HCT116 (cell line): Measurements from ENCODE around the gene TMF1. TPM values are rescaled to one million over a fixed set of nuclear protein-coding genes. Genes with fewer than 3 reads are reported as not detected.

Experiments used
- ATAC-seq: fragments of 200-7000 bp; cut with Tn5 transposase; 2 replicates; pipeline ENCODE4 v1.9.1; 2020; ENCODE audit warnings: mild to moderate bottlenecking, moderate library complexity
- BruUV-seq: library from RNA; stranded (reverse); fragments of 400-500 nt; replicated peaks from 2 replicates; lab custom pipeline; 2021; lab: Mats Ljungman, UMichigan
- CTCF ChIA-PET: fragments of 300-600 bp; sonication (Branson Sonifier 250); formaldehyde crosslinking; loops from one replicate; lab custom pipeline; 2021; ENCODE audit warnings: antibody characterized with exemption; lab: Charles Lee
- POLR2A ChIA-PET: fragments of 300-600, 350-600 bp; sonication (Branson Sonifier 250); formaldehyde crosslinking; loops from one replicate; lab custom pipeline; 2021; ENCODE audit warnings: antibody characterized with exemption; lab: Charles Lee
- RAD21 ChIA-PET, 2 experiments: fragments of 300-600 bp; sonication (Branson Sonifier 250); formaldehyde crosslinking; loops; one replicate each; lab custom pipeline; 2023; ENCODE audit warnings: low total read pairs in 2 of 2; ENCODE audit not compliant: uncharacterized antibody in 2 of 2, unreplicated experiment in 2 of 2, low non-redundant PET in 1 of 2; lab: Charles Lee
- DNase-seq: peaks from one replicate; pipeline ENCODE4 v3.0.0-alpha.2; 2010; ENCODE audit warnings: low read depth, low spot score
- H2AFZ ChIP-seq: fragments of 200-600 bp; shearing (Covaris generic), sonication (generic); 2 replicates; pipeline ENCODE4 v1.6.1; 2017; ENCODE audit warnings: low read depth, mixed run types, mixed read lengths, antibody characterized with exemption, low read length; ENCODE audit not compliant: poor library complexity, severe bottlenecking
- H3K27ac ChIP-seq: 2 replicates; pipeline ENCODE4 v1.5.1; 2012; ENCODE audit warnings: low read depth, low read length
- H3K27me3 ChIP-seq: fragments of 200-600 bp; sonication (generic); 2 replicates; pipeline ENCODE4 v1.6.1; 2016; ENCODE audit warnings: mixed run types, low read length, mixed read lengths; ENCODE audit not compliant: insufficient read depth
- H3K36me3 ChIP-seq, 2 experiments: fragments of 200-500 bp in 1 of 2; fragments of 200-600 bp in 1 of 2; sonication (Bioruptor generic) in 1 of 2; sonication (generic) in 1 of 2; 2 replicates each; pipeline versions ENCODE4 v1.5.1 to v1.6.1; 2014 to 2016; ENCODE audit warnings: low read length in 2 of 2, inconsistent platforms in 1 of 2, mixed read lengths in 1 of 2, mixed run types in 1 of 2; ENCODE audit not compliant: insufficient read depth in 2 of 2, control insufficient read depth in 1 of 2
- H3K4me1 ChIP-seq, 2 experiments: fragments of 200-600 bp in 1 of 2; sonication (generic) in 1 of 2; 2 replicates each; pipeline versions ENCODE4 v1.5.1 to v1.6.1; 2012 to 2017; ENCODE audit warnings: low read length in 2 of 2, inconsistent platforms in 1 of 2, mild to moderate bottlenecking in 1 of 2, mixed read lengths in 1 of 2, mixed run types in 1 of 2, moderate library complexity in 1 of 2; ENCODE audit not compliant: insufficient read depth in 2 of 2, control insufficient read depth in 1 of 2
- H3K4me2 ChIP-seq: fragments of 200-600 bp; sonication (generic); 2 replicates; pipeline ENCODE4 v1.6.1; 2017; ENCODE audit warnings: mixed run types, low read length, mixed read lengths
- H3K4me3 ChIP-seq, 2 experiments: fragments of 200-600 bp in 1 of 2; sonication (generic) in 1 of 2; replicated peaks in 1 of 2; 2 replicates each; pipeline ENCODE4 v1.5.1; 2011 to 2016; ENCODE audit warnings: low read length in 2 of 2, control low read depth in 1 of 2, low read depth in 1 of 2, mild to moderate bottlenecking in 1 of 2, mixed read lengths in 1 of 2, mixed run types in 1 of 2
- H3K79me2 ChIP-seq: fragments of 200-600 bp; sonication (generic); 2 replicates; pipeline ENCODE4 v1.6.1; 2017; ENCODE audit warnings: mild to moderate bottlenecking, mixed run types, low read length, moderate library complexity, mixed read lengths; ENCODE audit not compliant: insufficient read depth
- H3K9ac ChIP-seq: fragments of 200-600 bp; sonication (generic); 2 replicates; pipeline ENCODE4 v1.6.1; 2016; ENCODE audit warnings: low read length, mixed read lengths
- H3K9me2 ChIP-seq: fragments of 200-600 bp; sonication (generic), shearing (Covaris generic); 2 replicates; pipeline ENCODE4 v1.6.1; 2017; ENCODE audit warnings: mixed run types, mild to moderate bottlenecking, moderate library complexity; ENCODE audit not compliant: insufficient read depth
- H3K9me3 ChIP-seq, 2 experiments: fragments of 200-500 bp in 1 of 2; fragments of 200-600 bp in 1 of 2; sonication (Bioruptor generic) in 1 of 2; sonication (generic) in 1 of 2; 2 replicates each; pipeline ENCODE4 v1.6.1; 2014 to 2017; ENCODE audit warnings: low read length in 2 of 2, mixed read lengths in 2 of 2, inconsistent platforms in 1 of 2, low read depth in 1 of 2, mild to moderate bottlenecking in 1 of 2, mixed run types in 1 of 2, moderate library complexity in 1 of 2; ENCODE audit not compliant: control insufficient read depth in 1 of 2, insufficient read depth in 1 of 2
- H4K20me1 ChIP-seq: fragments of 200-600 bp; sonication (generic), shearing (Covaris generic); 2 replicates; pipeline ENCODE4 v1.6.1; 2017; ENCODE audit warnings: mixed run types, mild to moderate bottlenecking, moderate library complexity; ENCODE audit not compliant: insufficient read depth
- ATF3 ChIP-seq: IDR thresholded peaks from 2 replicates; pipeline ENCODE4 v1.6.1; 2012
- CBX3 ChIP-seq: IDR thresholded peaks from 2 replicates; pipeline ENCODE4 v1.6.1; 2012; ENCODE audit warnings: low read depth
- CEBPB ChIP-seq: IDR thresholded peaks from 2 replicates; pipeline ENCODE4 v1.6.1; 2012; ENCODE audit warnings: low read depth
- CTCF ChIP-seq, 3 experiments: fragments of 200-600 bp in 1 of 3; sonication (generic) in 1 of 3; IDR thresholded peaks in 2 of 3; conservative IDR thresholded peaks in 1 of 3; 2 replicates each; pipeline ENCODE4 v1.5.1; 2012 to 2017; ENCODE audit warnings: low read depth in 2 of 3, low read length in 2 of 3, antibody characterized with exemption in 1 of 3, borderline replicate concordance in 1 of 3, control low read depth in 1 of 3, mild to moderate bottlenecking in 1 of 3, mixed read lengths in 1 of 3, mixed run types in 1 of 3, moderate library complexity in 1 of 3; ENCODE audit not compliant: insufficient read depth in 1 of 3
- ELF1 ChIP-seq: IDR thresholded peaks from 2 replicates; pipeline ENCODE4 v1.6.1; 2012; ENCODE audit warnings: low read depth, borderline replicate concordance
- EZH2 ChIP-seq: fragments of 200-600 bp; sonication (generic); IDR thresholded peaks from 2 replicates; pipeline ENCODE4 v1.6.1; 2017; ENCODE audit warnings: antibody characterized with exemption, mixed run types
- EZH2phosphoT487 ChIP-seq: fragments of 200-600 bp; IDR thresholded peaks from 2 replicates; pipeline ENCODE4 v1.6.1; 2018; ENCODE audit warnings: antibody characterized with exemption, borderline replicate concordance
- FOSL1 ChIP-seq: IDR thresholded peaks from 2 replicates; pipeline ENCODE4 v1.6.1; 2012; ENCODE audit warnings: low read depth
- JUND ChIP-seq: IDR thresholded peaks from 2 replicates; pipeline ENCODE4 v1.6.1; 2012
- MAX ChIP-seq: IDR thresholded peaks from 2 replicates; pipeline ENCODE4 v1.6.1; 2012
- POLR2A ChIP-seq: IDR thresholded peaks from 2 replicates; pipeline ENCODE4 v1.7.0; 2011; ENCODE audit warnings: borderline replicate concordance; ENCODE audit not compliant: insufficient read depth, insufficient read length; ENCODE audit errors: extremely low read depth
- RAD21 ChIP-seq: IDR thresholded peaks from 2 replicates; pipeline ENCODE4 v1.6.1; 2012; ENCODE audit warnings: low read depth, mild to moderate bottlenecking
- REST ChIP-seq: IDR thresholded peaks from 2 replicates; pipeline ENCODE4 v1.6.1; 2012; ENCODE audit warnings: low read depth
- SP1 ChIP-seq: IDR thresholded peaks from 2 replicates; pipeline ENCODE4 v1.6.1; 2012; ENCODE audit warnings: low read depth
- SRF ChIP-seq: IDR thresholded peaks from 2 replicates; pipeline ENCODE4 v1.6.1; 2012; ENCODE audit warnings: low read depth
- TCF7L2 ChIP-seq: IDR thresholded peaks from 2 replicates; pipeline ENCODE4 v1.7.0; 2011; ENCODE audit warnings: borderline replicate concordance, inconsistent platforms; ENCODE audit not compliant: insufficient read depth, insufficient read length; ENCODE audit errors: extremely low read depth
- ZBTB33 ChIP-seq: IDR thresholded peaks from 2 replicates; pipeline ENCODE4 v1.6.1; 2011; ENCODE audit warnings: mild to moderate bottlenecking, low read length, moderate library complexity; ENCODE audit not compliant: insufficient replicate concordance; ENCODE audit errors: extremely low read depth
- ZFX ChIP-seq: fragments of 450-650 bp; IDR thresholded peaks from 2 replicates; pipeline ENCODE4 v1.6.1; 2017
- intact Hi-C: fragments of 100-400 bp; cut with micrococcal nuclease; formaldehyde crosslinking; loops from 2 replicates; pipeline ENCODE4 v1.10.0; 2022
- total RNA-seq: library from RNA; stranded (reverse); gene quantifications from one replicate; pipeline ENCODE4 v1.2.1, GENCODE V29; 2021; ENCODE audit not compliant: unreplicated experiment

Gene TMF1
- total RNA-seq, 1 experiment from 2014 or later = 27.3 TPM

GRCh38 chr3:69065318-69065964 lies 13.3 kb upstream of the TMF1 start:
- no peaks in the 10 kb centered on the region for H3K9me3 ChIP-seq
- H4K20me1 ChIP-seq = no peaks in the 10 kb centered on the region
- no peak overlapping the region for H3K4me3 ChIP-seq
- no peak overlapping the region for H2AFZ ChIP-seq
- no peak for DNase-seq
- peaks cover 13 to 23% of the 10 kb centered on the region in 2 experiments; a peak in 3 of 4 replicates for H3K36me3 ChIP-seq
- H3K79me2 ChIP-seq = no peaks in the 10 kb centered on the region
- ChIA-PET RAD21 (no interaction called here), POLR2A (no interaction called here), CTCF (no interaction called here)
- peaks cover 0 to 8% of the 10 kb centered on the region in 2 experiments; a peak in 2 of 4 replicates for H3K4me1 ChIP-seq
- BruUV-seq = no TSS peak
- no peak overlapping the region for H3K27ac ChIP-seq
- H3K9ac ChIP-seq = no peak overlapping the region
- no peak overlapping the region for H3K4me2 ChIP-seq
- H3K27me3 ChIP-seq = no peaks in the 10 kb centered on the region
- intact Hi-C loops = no loop called here
- TF ChIP-seq ZFX = no peak
- TF ChIP-seq ELF1 = no peak
- no peak for TF ChIP-seq REST
- no peak for TF ChIP-seq RAD21
- TF ChIP-seq SP1 = no peak
- no peak for TF ChIP-seq SRF
- no peak for TF ChIP-seq FOSL1
- no peak for TF ChIP-seq CEBPB
- no peak for TF ChIP-seq MAX
- TF ChIP-seq POLR2A = no peak
- no peak for TF ChIP-seq EZH2phosphoT487
- no peak for TF ChIP-seq ZBTB33
- no peak for TF ChIP-seq JUND
- no peak for TF ChIP-seq EZH2
- no peak for TF ChIP-seq CBX3
- no peak for TF ChIP-seq TCF7L2
- no peak for TF ChIP-seq CTCF (IDR thresholded peaks at IDR 0.05 in 2 of 3, conservative IDR thresholded peaks at IDR 0.05 in 1 of 3; ENCODE audit: borderline replicate concordance in 1 of 3, insufficient read depth in 1 of 3, low read depth in 2 of 3, low read length in 2 of 3)
- TF ChIP-seq ATF3 = no peak
- no peak for ATAC-seq
- no peaks in the 10 kb centered on the region for H3K9me2 ChIP-seq
